Measurements from ENCODE around the gene SCYGR8. TPM values are rescaled to one million over a fixed set of nuclear protein-coding genes. Genes with fewer than 3 reads are reported as not detected.

Gene SCYGR8
- total RNA-seq, 1 donor from 2014 or later, result not detected

Small RNA genes within 50 kb of the gene (small RNA-seq; reads per million reads assigned to genes)
- not detected for gene RNA5SP121
- not detected for gene SNRPGP8

Other genes with a start within 250 kb of the SCYGR8 start
- gene SCYGR2, start 147.0 kb upstream of the SCYGR8 start, total RNA-seq, result not detected
- not detected for gene SCYGR3, start 131.1 kb upstream of the SCYGR8 start, total RNA-seq
- not detected for gene SCYGR4, start 128.4 kb upstream of the SCYGR8 start, total RNA-seq
- not detected for gene SCYGR5, start 79.1 kb upstream of the SCYGR8 start, total RNA-seq
- gene SLC19A3, start 27.9 kb upstream of the SCYGR8 start, total RNA-seq, result 4.2 TPM
- gene SCYGR6, start 21.1 kb upstream of the SCYGR8 start, total RNA-seq, result not detected
- not detected for gene SCYGR7, start 17.6 kb upstream of the SCYGR8 start, total RNA-seq
- gene CCL20, start 67.9 kb downstream of the SCYGR8 start, total RNA-seq, result not detected
- not detected for gene DAW1, start 125.7 kb downstream of the SCYGR8 start, total RNA-seq

Measured in skeletal muscle tissue (tissue), 2 donors.